Caki2 (cell line): Measurements from ENCODE around the gene FNDC3B. TPM values are rescaled to one million over a fixed set of nuclear protein-coding genes. Genes with fewer than 3 reads are reported as not detected.

Experiments used
- DNase-seq: peaks from one replicate; pipeline ENCODE4 v3.0.0-alpha.2; 2015; ENCODE audit warnings: low read depth
- in situ Hi-C: cut with HindIII; loops from 2 replicates; pipeline ENCODE4 v1.10.0; 2016; ENCODE audit warnings: low sequenced_read_pairs, low pct_unique_long_range_greater_than_20kb, mixed read lengths
- total RNA-seq: library from RNA; depleted of rRNA; stranded (reverse); fragments of >200 nt; shearing (Covaris generic); gene quantifications from 2 replicates; pipeline ENCODE4 v1.2.3, GENCODE V29; 2014; ENCODE audit warnings: low replicate concordance

FNDC3B gene
- total RNA-seq, 1 experiment from 2014 or later = 77.7 TPM

DNA sequence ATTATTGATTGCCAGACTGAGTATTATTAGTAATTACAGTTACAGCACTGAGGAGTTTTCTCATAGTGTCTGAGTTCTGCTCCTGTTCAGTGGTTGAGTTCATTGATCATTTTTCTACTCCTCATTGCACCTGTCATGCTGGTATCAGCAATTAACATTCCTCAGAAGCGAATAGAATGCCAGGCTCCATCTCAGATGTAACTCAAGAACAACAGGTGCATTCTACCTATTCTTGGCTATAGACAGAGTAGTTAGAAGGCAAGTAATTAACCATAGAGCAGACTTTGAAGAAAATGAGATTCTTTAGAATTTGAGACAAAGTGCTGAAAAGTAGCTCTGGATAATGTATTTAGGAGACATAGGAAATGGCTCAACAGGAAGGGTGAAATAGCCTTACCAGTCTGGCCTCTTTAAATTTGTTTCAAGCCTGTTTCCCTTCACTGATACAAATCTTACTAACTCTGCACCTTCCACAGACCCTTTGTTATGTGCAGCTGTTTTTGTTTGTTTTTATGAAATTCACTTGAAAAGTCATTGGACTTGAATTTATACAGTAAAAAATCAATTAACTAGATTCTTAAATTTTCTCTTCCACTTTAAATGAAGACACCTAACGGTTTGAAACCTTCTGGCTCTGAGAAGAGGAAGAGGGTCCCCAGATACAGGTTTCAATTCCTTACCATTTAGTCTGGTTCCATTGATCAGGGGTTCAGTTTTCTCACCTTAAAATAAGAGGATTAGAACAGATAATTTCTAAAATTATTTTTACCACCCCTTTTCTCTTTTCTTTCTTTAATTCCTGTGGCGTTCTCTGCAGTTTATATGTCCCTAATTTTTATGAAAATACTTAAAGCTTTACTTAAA lies 109.6 kb downstream of the FNDC3B start:
- in situ Hi-C loops = no loop called here
- DNase-seq = no peak

DNA sequence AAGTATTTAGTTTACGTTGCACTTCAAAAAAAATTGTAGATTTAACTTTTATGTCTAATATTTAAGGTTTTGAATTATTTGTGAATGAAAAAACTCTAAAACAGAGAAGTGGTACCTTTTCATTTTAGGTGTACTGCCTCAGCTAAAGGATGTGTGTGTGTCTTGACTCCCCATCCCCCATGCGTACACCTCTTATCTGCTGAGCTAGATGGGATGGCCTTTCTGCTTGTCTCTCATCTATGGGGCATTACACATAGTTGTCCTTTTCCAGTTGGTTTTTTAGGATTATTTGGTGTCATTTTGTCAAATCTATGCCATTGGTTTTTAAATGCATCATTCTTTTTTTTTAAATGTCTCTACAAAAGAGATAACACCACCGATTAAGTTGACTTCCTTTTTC lies 110.9 kb downstream of the FNDC3B start:
- in situ Hi-C loops = no loop called here

DNA sequence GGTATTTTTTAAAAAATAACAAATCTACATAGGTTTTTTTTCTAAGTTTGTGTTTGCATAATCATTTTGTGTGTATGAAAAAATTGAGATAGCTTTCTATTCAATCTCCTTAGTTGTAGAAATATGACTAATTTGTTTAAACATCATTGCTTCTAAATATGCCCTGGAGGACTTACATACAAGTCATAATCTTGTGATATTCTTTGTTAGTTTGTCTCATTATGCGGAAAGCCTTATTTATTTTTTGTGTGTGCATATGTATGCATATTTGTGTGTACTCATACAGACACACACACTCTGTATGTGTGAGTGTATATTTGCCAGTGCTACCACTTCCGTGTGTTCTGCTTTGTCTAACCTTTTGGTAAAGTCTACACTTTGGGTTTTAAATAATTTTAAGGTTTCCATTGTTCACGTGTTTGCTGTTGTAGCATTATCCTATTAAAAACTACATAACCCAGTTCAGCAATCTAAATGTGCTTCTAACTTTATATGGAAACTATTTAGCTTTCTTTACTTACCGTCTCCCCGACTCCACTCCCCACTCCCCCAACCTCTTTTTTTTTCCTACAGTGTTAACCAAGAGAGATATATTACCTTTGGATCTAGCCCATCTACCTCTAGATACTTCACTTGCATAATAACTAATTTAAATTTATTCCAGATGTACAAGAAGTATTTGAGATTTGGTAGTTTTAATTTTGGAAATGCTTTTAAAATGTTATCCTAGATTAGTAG lies 111.7 kb downstream of the FNDC3B start:
- no peak for DNase-seq
- in situ Hi-C loops = no loop called here

More for the DNA sequence above, 110.9 kb downstream of the FNDC3B start:
- no peak for DNase-seq

DNA sequence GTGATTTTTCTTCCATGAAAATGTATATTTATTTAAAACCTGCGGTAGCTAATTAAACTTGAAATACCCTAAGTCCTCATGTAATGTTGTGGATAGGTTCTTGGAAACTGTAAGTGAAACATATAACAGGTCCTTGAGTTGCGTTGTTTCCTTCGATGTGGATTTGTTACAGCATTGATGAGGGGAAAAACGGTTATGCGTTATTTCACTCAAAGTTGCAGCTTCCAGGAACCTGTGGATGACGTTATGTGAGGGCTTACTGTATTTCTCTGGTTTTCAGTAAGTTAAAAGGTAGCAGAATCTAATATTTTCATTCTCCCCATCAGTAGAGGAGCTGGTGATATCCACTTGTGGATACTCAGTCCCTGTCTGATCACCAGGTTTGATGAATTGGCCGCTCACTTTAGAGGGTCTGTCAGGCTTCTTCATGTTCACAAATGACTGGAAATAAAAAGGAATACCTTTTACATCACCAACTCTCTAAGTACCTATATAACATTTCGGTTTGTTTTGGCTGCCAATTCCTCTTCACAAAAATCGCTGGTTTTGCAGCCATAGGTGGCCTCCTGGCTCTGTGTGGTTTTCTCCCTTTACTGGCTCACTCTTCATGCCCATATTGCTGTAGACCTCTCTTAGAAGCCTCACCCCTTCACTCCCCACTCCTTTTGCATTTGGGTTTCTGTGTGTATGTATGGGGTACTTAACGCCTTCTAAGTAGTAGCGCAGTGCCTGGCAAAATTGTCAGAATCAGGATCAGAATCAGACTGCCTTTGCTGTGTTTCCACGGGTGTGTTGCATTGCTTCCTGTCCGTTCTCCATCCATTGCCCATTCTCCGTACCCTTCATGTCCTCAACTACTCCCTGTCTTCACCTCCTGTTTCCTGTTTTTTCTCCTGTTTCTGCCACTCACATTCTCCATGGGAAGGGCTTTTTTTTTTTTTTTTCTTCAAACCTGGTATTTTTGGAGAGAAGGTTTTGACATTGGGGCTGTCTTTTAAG lies 112.6 kb downstream of the FNDC3B start:
- DNase-seq = no peak
- in situ Hi-C loops = no loop called here

DNA sequence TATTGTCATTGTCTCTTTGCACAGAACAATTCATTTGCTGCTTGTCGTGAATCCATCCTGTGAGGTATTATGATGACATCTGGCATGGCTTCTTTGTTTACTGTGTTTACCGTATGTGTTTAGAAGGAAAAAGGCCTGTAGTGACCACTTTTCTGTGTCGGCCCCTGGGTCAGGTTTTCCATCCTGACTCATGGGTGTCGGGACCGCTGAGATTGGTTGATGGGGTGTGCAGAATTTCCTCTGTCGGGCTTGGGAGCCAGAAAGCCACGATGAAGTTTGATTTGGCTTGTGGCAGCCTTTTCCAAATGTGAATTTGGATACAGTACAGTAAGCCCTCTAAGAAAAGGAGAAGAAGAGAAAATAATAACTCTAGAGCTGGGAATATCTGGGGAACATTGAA lies 113.5 kb downstream of the FNDC3B start:
- no peak for DNase-seq
- in situ Hi-C loops = no loop called here

DNA sequence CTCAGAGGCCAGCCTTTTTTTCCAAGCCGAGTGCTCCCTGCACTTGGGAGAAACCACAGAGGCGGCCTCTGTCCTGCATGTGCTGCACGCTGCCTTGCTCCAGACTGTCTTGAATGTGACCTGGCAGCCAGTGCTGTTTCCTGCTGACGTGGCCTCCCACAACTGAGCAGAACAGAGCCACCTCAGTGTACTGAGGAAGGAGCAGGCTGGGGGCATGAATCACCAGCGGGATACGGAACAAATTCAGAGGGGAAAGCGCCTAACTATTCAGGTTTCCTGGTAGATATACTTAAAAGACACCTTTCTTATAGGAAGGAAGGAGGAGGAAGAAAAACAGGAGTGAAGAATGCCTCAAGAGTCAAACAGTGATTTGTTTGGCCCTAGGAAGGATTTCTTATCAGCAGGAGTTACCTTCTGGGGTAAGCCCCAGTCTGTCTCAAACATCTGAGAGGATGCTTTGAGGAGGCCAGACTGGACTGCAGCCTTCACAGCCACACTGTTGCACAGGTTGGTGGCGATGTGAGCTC lies 114.0 kb downstream of the FNDC3B start:
- DNase-seq = peak; percentile 97

DNA sequence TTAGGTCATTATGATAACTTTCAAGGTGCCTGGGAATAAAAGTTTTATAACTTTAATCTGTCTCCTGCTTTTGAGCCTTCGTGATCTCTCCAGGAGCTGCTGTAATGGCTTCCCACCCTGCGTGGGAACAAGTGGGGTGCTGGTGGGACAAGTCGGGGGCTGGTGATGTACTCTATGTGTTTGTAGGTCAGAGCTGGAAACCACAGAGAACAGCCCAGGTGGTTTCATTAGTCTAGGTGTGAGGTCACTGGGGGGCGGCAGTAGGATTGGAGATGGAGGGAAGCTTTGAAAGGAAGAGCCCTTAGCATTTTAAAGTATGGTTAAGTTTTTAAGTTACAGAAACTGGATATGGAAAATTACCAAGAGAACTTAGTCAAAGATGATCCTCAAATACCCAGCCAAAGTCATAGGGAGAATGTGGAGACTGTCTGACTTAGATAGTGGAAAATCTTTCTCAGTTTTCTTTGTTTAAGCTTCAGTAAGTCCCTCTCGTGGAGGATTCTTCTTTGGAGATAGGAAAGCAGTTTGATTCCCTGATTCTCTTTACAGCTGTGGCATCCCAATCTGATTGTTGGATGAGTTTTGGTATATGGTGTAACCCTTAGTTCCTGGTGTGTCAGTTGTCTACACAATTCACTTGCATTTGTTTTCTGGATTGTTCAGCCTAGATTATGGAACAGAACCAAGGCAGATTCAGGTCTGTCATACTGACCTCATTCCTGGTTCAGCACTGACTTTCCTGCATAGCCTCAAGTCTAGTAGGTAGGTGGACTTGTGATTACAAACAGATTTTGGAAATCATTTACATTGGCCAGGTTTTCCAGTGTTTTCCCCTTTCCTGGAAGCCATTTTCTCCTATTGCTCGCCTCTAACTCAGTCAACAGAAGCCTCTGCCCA lies 115.6 kb downstream of the FNDC3B start:
- no peak for DNase-seq
- in situ Hi-C loops = no loop called here

More for the DNA sequence above, 114.0 kb downstream of the FNDC3B start:
- in situ Hi-C loops = no loop called here

DNA sequence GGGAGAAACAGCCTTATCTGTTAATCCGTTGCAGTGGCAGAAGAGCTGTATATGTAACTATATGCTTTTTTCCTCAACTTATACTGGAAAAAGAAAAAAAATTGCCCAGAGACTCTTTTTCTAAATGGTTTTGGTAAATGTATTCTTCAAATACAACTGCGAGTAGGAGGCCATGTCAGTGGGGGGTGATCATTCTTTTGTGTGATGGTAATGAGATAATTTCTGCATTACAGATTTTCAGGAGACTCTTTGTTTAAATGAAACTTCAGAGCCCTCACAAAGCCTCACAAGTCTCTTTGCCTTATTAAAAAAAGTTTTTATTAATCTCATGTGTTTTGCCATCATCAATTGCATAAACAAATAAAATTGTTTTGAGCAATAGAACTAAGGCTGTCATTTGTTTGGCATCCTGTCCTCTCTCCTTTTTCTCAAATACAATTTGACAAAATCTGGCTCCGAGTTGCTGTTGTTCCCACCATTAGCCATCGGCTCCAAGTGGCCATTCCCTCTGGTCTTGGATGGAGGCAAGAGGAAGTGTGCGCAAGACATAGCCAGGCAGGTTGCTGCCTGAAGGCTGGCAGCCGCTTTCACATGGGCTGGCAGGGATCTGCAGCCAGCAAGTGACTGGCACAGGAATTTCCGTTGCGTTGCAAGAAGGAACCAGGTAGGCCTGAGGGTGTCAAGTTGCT lies 116.7 kb downstream of the FNDC3B start:
- in situ Hi-C loops = no loop called here
- DNase-seq = no peak

DNA sequence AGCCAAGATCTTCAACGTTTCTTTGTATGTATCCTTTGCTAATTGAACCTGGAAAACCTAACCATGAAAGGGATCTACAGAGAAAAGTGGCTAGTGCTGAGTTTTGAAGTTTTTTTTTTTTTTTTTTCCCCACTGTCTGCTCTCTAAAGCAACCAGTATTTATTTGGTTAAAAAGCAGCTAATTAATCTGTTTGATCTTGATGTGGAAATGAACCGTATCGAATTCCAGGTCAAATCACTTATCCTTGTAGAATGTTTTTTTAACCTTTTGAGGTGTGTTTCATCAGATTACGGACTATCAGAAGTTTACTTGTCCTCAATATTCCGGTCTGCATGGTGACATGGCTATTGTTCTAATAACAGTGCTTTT lies 117.2 kb downstream of the FNDC3B start:
- DNase-seq = no peak
- in situ Hi-C loops = no loop called here

DNA sequence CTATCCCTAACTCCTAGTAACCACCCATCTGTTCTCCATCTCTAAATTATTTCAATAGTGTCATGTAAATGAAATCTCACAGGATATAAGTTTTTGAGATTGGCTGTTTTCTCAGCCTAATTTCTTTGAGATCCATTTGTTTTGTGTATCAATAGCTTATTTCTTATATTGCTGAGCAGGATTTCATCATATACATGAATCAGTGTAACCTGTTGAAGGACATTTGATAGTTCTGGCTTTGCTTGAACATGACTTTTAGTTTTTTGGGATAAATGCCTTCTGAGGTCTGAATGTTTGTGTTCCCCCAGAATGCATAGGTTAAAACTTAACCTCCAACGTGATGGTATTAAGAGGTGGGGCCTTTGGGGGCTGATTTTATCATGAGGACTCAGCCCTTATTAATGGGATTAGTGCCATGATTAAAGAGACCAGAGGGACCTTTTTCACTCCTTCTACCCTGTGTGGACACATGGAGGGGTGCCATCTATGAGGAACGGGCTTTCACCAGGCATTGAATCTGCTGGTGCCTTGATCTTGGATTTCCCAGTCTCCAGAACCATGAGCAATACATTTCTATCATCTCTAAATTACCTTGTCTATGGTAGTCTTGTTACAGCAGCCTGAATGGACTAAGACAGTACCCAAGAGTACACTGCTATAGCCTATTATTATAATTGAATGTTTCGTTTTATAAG lies 118.3 kb downstream of the FNDC3B start:
- in situ Hi-C loops = no loop called here
- no peak for DNase-seq

DNA sequence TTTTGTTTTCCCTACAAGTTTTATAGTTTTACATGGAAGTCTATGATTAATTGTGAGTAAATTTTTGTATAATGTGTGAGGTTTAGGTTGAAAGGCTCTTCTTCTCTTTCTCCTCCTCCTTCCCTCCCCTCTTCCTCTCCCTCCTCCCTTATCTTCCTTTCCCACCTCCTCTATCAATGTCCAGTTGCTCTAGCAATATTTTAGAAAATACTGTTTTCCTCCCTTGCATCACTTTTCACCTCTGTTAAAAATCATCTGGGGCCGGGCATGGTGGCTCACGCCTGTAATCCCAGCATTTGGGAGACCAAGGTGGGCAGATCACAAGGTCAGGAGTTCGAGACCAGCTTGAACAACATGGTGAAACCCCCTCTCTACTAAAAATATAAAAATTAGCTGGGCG lies 119.4 kb downstream of the FNDC3B start:
- no peak for DNase-seq
- in situ Hi-C loops = no loop called here

DNA sequence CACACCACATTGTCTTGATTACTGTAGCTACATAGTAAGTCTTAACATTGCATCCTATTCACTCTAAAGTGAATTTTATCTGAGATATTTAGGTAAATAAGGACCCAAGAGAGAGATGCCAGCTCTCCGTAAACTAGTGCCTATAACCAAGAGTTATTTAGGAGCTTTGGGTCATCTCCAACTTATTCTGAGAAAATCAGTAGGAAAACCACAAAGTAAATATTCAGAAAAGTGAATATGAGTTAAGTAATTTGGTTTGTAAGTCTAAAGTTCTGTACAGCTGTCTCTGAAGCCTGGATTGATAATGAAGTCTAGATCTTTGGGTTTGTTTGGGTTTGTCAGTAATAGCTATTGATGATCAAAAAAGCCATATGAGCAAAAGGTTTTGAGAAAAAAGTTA lies 120.0 kb downstream of the FNDC3B start:
- no peak for DNase-seq

DNA sequence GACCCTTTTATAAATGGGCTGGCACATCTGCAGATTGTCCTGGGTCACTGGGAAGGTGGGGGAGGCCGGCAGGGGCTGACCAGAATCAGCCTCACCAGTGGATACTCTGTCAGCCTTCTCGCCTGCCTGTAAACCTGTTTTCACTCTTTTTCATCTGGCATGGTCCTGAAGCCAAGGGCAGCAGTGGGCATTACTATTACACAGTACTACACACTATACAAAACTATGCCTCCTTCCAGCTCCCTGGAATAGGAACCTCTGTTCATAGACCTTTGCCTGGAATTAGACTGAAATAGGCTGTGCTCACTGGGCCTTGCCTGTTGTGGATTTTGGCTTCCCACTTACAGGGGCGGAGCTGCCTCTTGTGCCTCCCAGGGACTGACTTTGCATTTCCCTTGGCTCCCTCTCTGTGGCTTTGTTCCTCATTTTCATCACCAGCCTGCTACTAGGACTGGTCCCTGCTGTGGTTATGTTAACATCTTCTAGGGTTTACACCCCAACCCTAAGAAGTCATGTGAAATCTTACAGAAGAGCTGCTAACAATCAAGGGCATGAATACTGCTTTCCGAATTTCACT lies 120.7 kb downstream of the FNDC3B start:
- in situ Hi-C loops = no loop called here

More for the DNA sequence above, 120.0 kb downstream of the FNDC3B start:
- in situ Hi-C loops = no loop called here

DNA sequence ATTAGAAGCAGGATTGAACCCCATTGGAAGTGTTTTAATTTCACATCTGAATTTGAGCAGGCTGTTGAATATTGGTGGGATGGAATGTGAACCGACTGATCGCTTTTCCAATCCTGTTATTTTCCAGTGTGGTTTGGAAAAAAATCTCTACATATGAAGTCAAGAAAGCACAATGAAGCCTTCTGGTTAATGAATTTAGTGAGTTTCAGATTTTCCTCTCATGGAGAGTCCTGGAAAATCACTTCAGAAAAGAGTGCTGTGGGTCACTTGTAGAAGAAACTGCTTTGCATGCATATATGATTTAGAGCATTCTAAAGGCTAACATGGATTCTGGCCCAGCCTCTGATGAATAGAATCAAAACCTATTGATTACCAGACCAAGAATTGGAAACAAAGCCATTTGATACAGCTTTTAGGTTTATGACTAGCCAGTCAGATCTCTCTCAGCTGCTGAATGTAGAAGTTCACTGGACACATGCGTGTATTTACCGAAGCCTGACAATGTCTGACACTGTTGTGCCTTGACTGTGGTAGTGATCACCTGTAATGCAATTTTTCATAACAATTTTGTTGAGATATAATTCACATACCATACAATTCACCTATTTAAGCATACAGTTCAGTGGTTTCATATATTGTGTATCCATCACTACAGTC lies 121.9 kb downstream of the FNDC3B start:
- in situ Hi-C loops = no loop called here
- no peak for DNase-seq

More for the DNA sequence above, 120.7 kb downstream of the FNDC3B start:
- no peak for DNase-seq

DNA sequence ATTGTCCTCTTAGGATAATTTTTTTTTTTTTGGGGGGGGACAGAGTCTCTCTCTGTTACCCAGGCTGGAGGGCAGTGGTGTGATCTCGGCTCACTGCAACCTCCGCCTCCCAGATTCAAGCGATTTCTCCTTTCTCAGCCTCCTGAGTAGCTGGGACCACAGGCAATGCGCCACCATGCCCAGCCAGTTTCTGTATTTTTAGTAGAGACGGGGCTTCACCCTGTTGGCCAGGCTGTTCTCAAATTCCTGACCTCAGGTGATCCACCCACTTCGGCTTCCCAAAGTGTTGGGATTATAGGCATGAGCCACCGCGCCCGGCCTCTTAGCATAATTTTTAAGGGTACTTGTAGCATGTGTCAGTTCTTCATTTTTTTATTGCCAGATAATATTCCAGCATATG lies 122.6 kb downstream of the FNDC3B start:
- no peak for DNase-seq
- in situ Hi-C loops = no loop called here
